ENCODE data around the gene ALX4. TPM values are rescaled to one million over a fixed set of nuclear protein-coding genes. Genes with fewer than 3 reads are reported as not detected.

Gene ALX4
- total and polyA plus RNA-seq, 2 donors (not counting 1 experiment from before 2014, with no cell fraction given): not detected

GRCh38 chr11:44286911-44287310 lies 23.0 kb downstream of the ALX4 start:
- CTCF ChIA-PET: interaction anchor here (0.6 to 4.4 kb wide), 13 partner anchors 8 to 624 kb away, joined by 3 to 34 read pairs (median 8); no protein-coding TSS in a partner anchor
- H3K4me1 Mint-ChIP-seq: no peaks in the 10 kb centered on the region
- no peak overlapping the region for H3K9ac ChIP-seq (ENCODE audit: low read length)
- H3K27ac ChIP-seq (ENCODE audit: low read length in 2 of 2): no peak overlapping the region
- H4K20me1 ChIP-seq (ENCODE audit: control insufficient read depth, insufficient read depth, low read length, poor library complexity, severe bottlenecking): no peaks in the 10 kb centered on the region
- H3K79me2 ChIP-seq (ENCODE audit: control insufficient read depth, insufficient read depth, low read length): no peaks in the 10 kb centered on the region
- H3K4me1 ChIP-seq (ENCODE audit: control insufficient read depth in 2 of 2, insufficient read depth in 2 of 2, low read length in 2 of 2): no peaks in the 10 kb centered on the region
- peaks cover 28% of the 10 kb centered on the region for H3K27me3 Mint-ChIP-seq
- DNase-seq (no peak), ATAC-seq (ENCODE audit: low read depth) (no peak)
- no peaks in the 10 kb centered on the region for H3K36me3 ChIP-seq (replicated peaks in 1 of 2; ENCODE audit: control extremely low read depth in 1 of 2, control insufficient read depth in 1 of 2, extremely low read depth in 1 of 2, insufficient read depth in 2 of 2, low read length in 1 of 2)
- H3K9me3 ChIP-seq (ENCODE audit: control extremely low read depth in 1 of 3, control insufficient read depth in 2 of 3, insufficient read depth in 1 of 3, low read length in 2 of 3): no peaks in the 10 kb centered on the region
- H3K27me3 ChIP-seq (replicated peaks in 1 of 4; ENCODE audit: control extremely low read depth in 1 of 4, control insufficient read depth in 3 of 4, insufficient read depth in 4 of 4, low read length in 3 of 4): no peaks in the 10 kb centered on the region
- H3K9me3 Mint-ChIP-seq (ENCODE audit: insufficient read depth): no peaks in the 10 kb centered on the region
- TF ChIP-seq CTCF (IDR thresholded peaks at IDR 0.05): no peak
- TF ChIP-seq EZH2 (IDR thresholded peaks at IDR 0.05; ENCODE audit: borderline replicate concordance, insufficient read depth, low read depth, low read length, poor library complexity, severe bottlenecking): no peak
- H3K27ac Mint-ChIP-seq: no peak overlapping the region
- 93% methylated on average over 5 of the region's 11 CpGs for WGBS (ENCODE audit: insufficient coverage)
- no peak overlapping the region for H3K4me3 Mint-ChIP-seq
- POLR2A ChIA-PET: no interaction called here
- H2AFZ ChIP-seq (ENCODE audit: insufficient read depth, low read depth, low read length, poor library complexity, severe bottlenecking): no peak overlapping the region
- intact Hi-C loops (cut with micrococcal nuclease): loop anchor here (5.0 to 10.0 kb wide), 4 partner anchors 235 to 818 kb away; partner anchors contain the start of gene TSPAN18
- H3K4me3 ChIP-seq (ENCODE audit: control extremely low read depth in 1 of 5, extremely low read depth in 1 of 5, insufficient read depth in 1 of 5, low read depth in 2 of 5, low read length in 4 of 5): no peak overlapping the region
- no peak overlapping the region for H3K4me2 ChIP-seq (replicated peaks; ENCODE audit: low read depth, low read length, poor library complexity, severe bottlenecking)

- H3K27ac ChIP-seq (ENCODE audit: low read length in 2 of 2): no peak overlapping the region
- no peaks in the 10 kb centered on the region for H4K20me1 ChIP-seq (ENCODE audit: control insufficient read depth, insufficient read depth, low read length, poor library complexity, severe bottlenecking)
- ChIA-PET CTCF (interaction anchor here (0.6 to 4.4 kb wide), 17 partner anchors 9 to 683 kb away, joined by 3 to 34 read pairs (median 5); no protein-coding TSS in a partner anchor), POLR2A (no interaction called here)
- DNase-seq (peak; percentile 77), ATAC-seq (ENCODE audit: low read depth) (peak; percentile 74)
- no peak overlapping the region for H3K4me2 ChIP-seq (replicated peaks; ENCODE audit: low read depth, low read length, poor library complexity, severe bottlenecking)
- no peak overlapping the region for H2AFZ ChIP-seq (ENCODE audit: insufficient read depth, low read depth, low read length, poor library complexity, severe bottlenecking)
- no peaks in the 10 kb centered on the region for H3K27me3 ChIP-seq (replicated peaks in 1 of 4; ENCODE audit: control extremely low read depth in 1 of 4, control insufficient read depth in 3 of 4, insufficient read depth in 4 of 4, low read length in 3 of 4)
- no peaks in the 10 kb centered on the region for H3K36me3 ChIP-seq (replicated peaks in 1 of 2; ENCODE audit: control extremely low read depth in 1 of 2, control insufficient read depth in 1 of 2, extremely low read depth in 1 of 2, insufficient read depth in 2 of 2, low read length in 1 of 2)
- no peaks in the 10 kb centered on the region for H3K79me2 ChIP-seq (ENCODE audit: control insufficient read depth, insufficient read depth, low read length)
- H3K9ac ChIP-seq (ENCODE audit: low read length): no peak overlapping the region
- H3K9me3 Mint-ChIP-seq (ENCODE audit: insufficient read depth): no peaks in the 10 kb centered on the region
- no peak overlapping the region for H3K4me3 Mint-ChIP-seq
- no peaks in the 10 kb centered on the region for H3K4me1 Mint-ChIP-seq
- intact Hi-C loops (cut with micrococcal nuclease): loop anchor here (5.0 to 10.0 kb wide), 4 partner anchors 236 to 818 kb away; partner anchors contain the start of gene TSPAN18
- no peak overlapping the region for H3K27ac Mint-ChIP-seq
- no peaks in the 10 kb centered on the region for H3K4me1 ChIP-seq (ENCODE audit: control insufficient read depth in 2 of 2, insufficient read depth in 2 of 2, low read length in 2 of 2)
- TF ChIP-seq EZH2 (IDR thresholded peaks at IDR 0.05; ENCODE audit: borderline replicate concordance, insufficient read depth, low read depth, low read length, poor library complexity, severe bottlenecking): no peak
- TF ChIP-seq CTCF (IDR thresholded peaks at IDR 0.05): peak; percentile 96
- no peaks in the 10 kb centered on the region for H3K9me3 ChIP-seq (ENCODE audit: control extremely low read depth in 1 of 3, control insufficient read depth in 2 of 3, insufficient read depth in 1 of 3, low read length in 2 of 3)
- peaks cover 27% of the 10 kb centered on the region for H3K27me3 Mint-ChIP-seq
- H3K4me3 ChIP-seq (ENCODE audit: control extremely low read depth in 1 of 5, extremely low read depth in 1 of 5, insufficient read depth in 1 of 5, low read depth in 2 of 5, low read length in 4 of 5): no peak overlapping the region
- 55% methylated on average over 10 of the region's 10 CpGs for WGBS (ENCODE audit: insufficient coverage)
These were observed 23.6 kb downstream of the ALX4 start for GRCh38 chr11:44286268-44286880.
